Cardiac atrium fibroblast (primary cell): Measurements from ENCODE around the gene RHOH. TPM values are rescaled to one million over a fixed set of nuclear protein-coding genes. Genes with fewer than 3 reads are reported as not detected.

Source experiments
- total RNA-seq: library from RNA; depleted of rRNA; stranded (reverse); fragments of >200 nt; gene quantifications from 2 replicates; pipeline ENCODE4 v1.2.3, GENCODE V29; 2015

RHOH gene
- total RNA-seq = not detected in 2 replicates

DNA sequence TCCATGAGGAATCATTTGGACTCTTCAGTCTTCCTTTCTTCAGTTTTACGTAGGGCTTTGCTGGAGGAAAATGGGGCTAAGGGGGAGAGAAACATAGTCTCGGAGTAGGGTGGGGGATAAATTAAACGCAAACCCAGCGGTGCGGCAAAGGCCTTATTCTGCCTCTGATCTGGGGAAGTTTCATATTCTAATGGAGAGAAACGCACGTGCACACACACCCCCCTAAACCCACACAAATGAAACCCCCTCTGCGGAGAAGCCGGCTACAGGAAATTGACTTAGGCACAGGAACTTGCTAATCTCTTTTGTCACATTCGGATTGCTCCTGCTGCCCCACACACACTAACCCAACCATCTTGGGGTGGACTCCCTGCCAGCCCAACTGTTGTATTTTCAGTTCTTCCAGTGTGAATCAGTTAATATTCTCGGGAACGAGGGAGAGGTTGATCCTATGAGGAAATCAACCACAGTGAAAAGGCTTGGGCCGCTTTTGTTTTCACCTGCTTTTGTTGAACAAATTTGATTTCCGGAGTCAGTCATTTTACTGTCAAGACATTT lies at the start of gene RHOH:
Gene RHOH (plus strand): TSS at position 308 of the 558 bp plus-strand sequence. CDS start 46,356 bp downstream, outside the sequence.

Other genes starting within 250 kb of the RHOH start
- 29.4 and 37.7 TPM in 2 replicates for gene PDS5A, start 219.1 kb upstream of the RHOH start, total RNA-seq
- 1.8 and 2.3 TPM in 2 replicates for gene N4BP2, start 140.2 kb upstream of the RHOH start, total RNA-seq
- gene CHRNA9, start 138.3 kb downstream of the RHOH start, total RNA-seq = not detected in 2 replicates